ENCODE data around the gene CARD14. TPM values are rescaled to one million over a fixed set of nuclear protein-coding genes. Genes with fewer than 3 reads are reported as not detected.

The CARD14 gene
- total and polyA plus RNA-seq, 9 donors = 0.10 to 2.3 (median 0.18) TPM; not detected in 3

GRCh38 chr17:80214878-80215210 is 45.0 kb downstream of the CARD14 start:
- H3K4me3 ChIP-seq = no peak overlapping the region
- H3K27ac ChIP-seq = no peak overlapping the region
- TF ChIP-seq POLR2A (IDR thresholded peaks at IDR 0.05) (no peak), CTCF (IDR thresholded peaks at IDR 0.05) (no peak), EP300 (IDR thresholded peaks at IDR 0.05) (no peak)
- peaks cover 4% of the 10 kb centered on the region for H3K4me1 ChIP-seq (ENCODE audit: insufficient read depth)
- no peaks in the 10 kb centered on the region for H3K27me3 ChIP-seq
- intact Hi-C loops (cut with DNase I) = no loop called here
- H3K9me3 ChIP-seq = no peaks in the 10 kb centered on the region
- whole genome bisulfite sequencing, 3 donors = 88 to 95% (median 93%) methylated on average over 17 of the region's 17 CpGs
- H3K36me3 ChIP-seq = no peaks in the 10 kb centered on the region
- peak in 1 of 5 donors; percentile 21 for DNase-seq

GRCh38 chr17:80216473-80217456 is 46.9 kb downstream of the CARD14 start:
- 95 to 96% (median 96%) methylated on average over 40 of the region's 40 CpGs for WGBS, 3 donors
- H3K9me3 ChIP-seq = no peaks in the 10 kb centered on the region

GRCh38 chr17:80217703-80218362 is 48.0 kb downstream of the CARD14 start:
- no peak for DNase-seq
- TF ChIP-seq EP300 (IDR thresholded peaks at IDR 0.05) = no peak
- Histone ChIP-seq H3K27me3 (no peaks in the 10 kb centered on the region), H3K4me3 (no peak overlapping the region), H3K4me1 (ENCODE audit: insufficient read depth) (peaks cover 10% of the 10 kb centered on the region), H3K36me3 (no peaks in the 10 kb centered on the region), H3K27ac (no peak overlapping the region), H3K9me3 (no peaks in the 10 kb centered on the region)
- WGBS, 3 donors = 95 to 99% (median 96%) methylated on average over 13 of the region's 13 CpGs
- intact Hi-C loops (cut with DNase I) = no loop called here

More at GRCh38 chr17:80216473-80217456, 46.9 kb downstream of the CARD14 start:
- no peak overlapping the region for H3K27ac ChIP-seq
- no peaks in the 10 kb centered on the region for H3K36me3 ChIP-seq
- TF ChIP-seq CTCF (IDR thresholded peaks at IDR 0.05) (no peak), EP300 (IDR thresholded peaks at IDR 0.05) (no peak), POLR2A (IDR thresholded peaks at IDR 0.05) (no peak)
- DNase-seq = peak in 1 of 5 donors; percentile 21
- no peak overlapping the region for H3K4me3 ChIP-seq
- peaks cover 9% of the 10 kb centered on the region for H3K4me1 ChIP-seq (ENCODE audit: insufficient read depth)
- intact Hi-C loops (cut with DNase I) = no loop called here
- no peaks in the 10 kb centered on the region for H3K27me3 ChIP-seq

GRCh38 chr17:80218391-80218790 is 48.6 kb downstream of the CARD14 start:
- Histone ChIP-seq H3K4me3 (no peak overlapping the region), H3K27ac (no peak overlapping the region), H3K9me3 (no peaks in the 10 kb centered on the region), H3K27me3 (no peaks in the 10 kb centered on the region), H3K4me1 (ENCODE audit: insufficient read depth) (peaks cover 10% of the 10 kb centered on the region), H3K36me3 (no peaks in the 10 kb centered on the region)
- TF ChIP-seq EP300 (IDR thresholded peaks at IDR 0.05) (no peak), POLR2A (IDR thresholded peaks at IDR 0.05) (no peak), CTCF (IDR thresholded peaks at IDR 0.05) (no peak)
- WGBS, 3 donors = 86 to 96% (median 90%) methylated on average over 7 of the region's 7 CpGs
- no peak for DNase-seq
- intact Hi-C loops (cut with DNase I) = no loop called here
